ENCODE measurements around the gene SLC38A4. TPM values are rescaled to one million over a fixed set of nuclear protein-coding genes. Genes with fewer than 3 reads are reported as not detected.

The SLC38A4 gene
- total RNA-seq, 2 donors from 2014 or later, result 0.14 TPM; not detected in 1

GRCh38 chr12:46788072-46788887, 37.5 kb downstream of the SLC38A4 start:
- ATAC-seq (ENCODE audit: insufficient number of reproducible peaks, low FRiP score, low read depth), result no peak
- H3K4me3 ChIP-seq, result no peak overlapping the region

DNA sequence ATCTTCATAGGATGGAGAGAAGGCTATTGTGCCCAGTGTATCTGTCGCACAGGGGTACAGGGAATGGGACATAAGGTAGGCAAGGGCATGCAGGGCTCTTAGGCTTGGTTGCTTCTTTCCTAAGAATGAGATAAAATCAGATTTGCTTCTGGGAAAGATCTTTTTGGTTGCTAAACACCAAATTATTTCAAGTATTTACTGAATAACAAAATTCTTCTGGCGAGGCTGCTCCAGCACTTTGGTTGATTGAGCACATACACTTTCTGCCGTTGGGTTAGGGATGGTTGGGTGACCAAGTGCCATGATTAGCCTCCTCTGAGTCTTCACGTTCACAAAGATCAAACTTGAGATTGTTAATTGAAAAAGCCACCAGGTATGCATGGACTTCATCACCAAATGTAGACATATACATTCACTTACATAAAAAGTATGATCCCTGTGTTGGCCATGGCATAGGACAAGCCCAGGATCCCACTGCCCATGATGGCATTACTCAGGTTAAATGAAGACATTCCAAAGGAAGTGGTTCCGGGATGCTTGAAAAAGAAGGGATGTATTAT, 38.2 kb downstream of the SLC38A4 start:
- Histone ChIP-seq H3K36me3 (no peaks in the 10 kb centered on the region), H3K27ac (no peak overlapping the region), H3K27me3 (replicated peaks; ENCODE audit: insufficient read depth) (no peaks in the 10 kb centered on the region), H3K4me1 (ENCODE audit: control insufficient read depth in 1 of 2, low read depth in 2 of 2) (no peaks in the 10 kb centered on the region), H3K4me3 (no peak overlapping the region), H3K9me3 (no peaks in the 10 kb centered on the region)
- DNase-seq (ENCODE audit: low spot score) (no peak), ATAC-seq (ENCODE audit: insufficient number of reproducible peaks, low FRiP score, low read depth) (no peak)
- no peak for TF ChIP-seq CTCF (IDR thresholded peaks at IDR 0.05)

More at GRCh38 chr12:46788072-46788887, 37.5 kb downstream of the SLC38A4 start:
- no peaks in the 10 kb centered on the region for H3K27me3 ChIP-seq (replicated peaks; ENCODE audit: insufficient read depth)
- no peak for TF ChIP-seq CTCF (IDR thresholded peaks at IDR 0.05)
- DNase-seq (ENCODE audit: low spot score), result no peak
- no peaks in the 10 kb centered on the region for H3K36me3 ChIP-seq
- H3K4me1 ChIP-seq (ENCODE audit: control insufficient read depth in 1 of 2, low read depth in 2 of 2), result no peaks in the 10 kb centered on the region
- H3K27ac ChIP-seq, result no peak overlapping the region
- H3K9me3 ChIP-seq, result no peaks in the 10 kb centered on the region

- Histone ChIP-seq H3K27me3 (replicated peaks; ENCODE audit: insufficient read depth) (no peaks in the 10 kb centered on the region), H3K36me3 (no peaks in the 10 kb centered on the region), H3K9me3 (no peaks in the 10 kb centered on the region), H3K4me3 (no peak overlapping the region), H3K27ac (no peak overlapping the region), H3K4me1 (ENCODE audit: control insufficient read depth in 1 of 2, low read depth in 2 of 2) (no peaks in the 10 kb centered on the region)
- DNase-seq (ENCODE audit: low spot score) (no peak), ATAC-seq (ENCODE audit: insufficient number of reproducible peaks, low FRiP score, low read depth) (no peak)
- TF ChIP-seq CTCF (IDR thresholded peaks at IDR 0.05), result no peak
These were observed 39.0 kb downstream of the SLC38A4 start for GRCh38 chr12:46786774-46787173.

- DNase-seq (ENCODE audit: low spot score) (no peak), ATAC-seq (ENCODE audit: insufficient number of reproducible peaks, low FRiP score, low read depth) (no peak)
- no peak for TF ChIP-seq CTCF (IDR thresholded peaks at IDR 0.05)
- Histone ChIP-seq H3K27ac (no peak overlapping the region), H3K36me3 (no peaks in the 10 kb centered on the region), H3K4me3 (no peak overlapping the region), H3K9me3 (no peaks in the 10 kb centered on the region), H3K4me1 (ENCODE audit: control insufficient read depth in 1 of 2, low read depth in 2 of 2) (no peaks in the 10 kb centered on the region), H3K27me3 (replicated peaks; ENCODE audit: insufficient read depth) (no peaks in the 10 kb centered on the region)
These were observed 40.4 kb downstream of the SLC38A4 start for GRCh38 chr12:46785382-46785781.

- DNase-seq (ENCODE audit: low spot score), result no peak
- Histone ChIP-seq H3K27me3 (replicated peaks; ENCODE audit: insufficient read depth) (no peaks in the 10 kb centered on the region), H3K4me1 (ENCODE audit: control insufficient read depth in 1 of 2, low read depth in 2 of 2) (no peaks in the 10 kb centered on the region), H3K4me3 (no peak overlapping the region), H3K27ac (no peak overlapping the region), H3K9me3 (no peaks in the 10 kb centered on the region), H3K36me3 (no peaks in the 10 kb centered on the region)
- TF ChIP-seq CTCF (IDR thresholded peaks at IDR 0.05), result no peak
- ATAC-seq (ENCODE audit: insufficient number of reproducible peaks, low FRiP score, low read depth), result no peak
These were observed 41.9 kb downstream of the SLC38A4 start for GRCh38 chr12:46783871-46784270.
